Epithelial cell of proximal tubule (primary cell): Measurements from ENCODE around the gene CEL. TPM values are rescaled to one million over a fixed set of nuclear protein-coding genes. Genes with fewer than 3 reads are reported as not detected.
"Not testable (repeated sequence)": the region's sequence is repeated elsewhere in the genome, so short reads cannot be mapped to it uniquely, and the experiment has no call there.

Source experiments
- DNase-seq: peaks from one replicate; pipeline ENCODE4 v3.0.0-alpha.2; 2011; ENCODE audit warnings: low read depth
- H3K4me3 ChIP-seq: 2 replicates; pipeline ENCODE4 v1.5.1; 2011; ENCODE audit warnings: low read depth, mild to moderate bottlenecking, low read length
- total RNA-seq: library from RNA; depleted of rRNA; stranded (reverse); fragments of >200 nt; gene quantifications from 2 replicates; pipeline ENCODE4 v1.2.3, GENCODE V29; 2015
- TF ChIP-seq, protein P1 (sequence below): conservative IDR thresholded peaks from 2 replicates; pipeline ENCODE4 v1.5.1; 2012; ENCODE audit warnings: low read depth, mild to moderate bottlenecking, low read length

Gene CEL
- total RNA-seq, 1 donor from 2014 or later, result 0.58 TPM

GRCh38 chr9:133063500-133064231 lies 1.9 kb downstream of the CEL start:
- TF ChIP-seq, protein P1, sequence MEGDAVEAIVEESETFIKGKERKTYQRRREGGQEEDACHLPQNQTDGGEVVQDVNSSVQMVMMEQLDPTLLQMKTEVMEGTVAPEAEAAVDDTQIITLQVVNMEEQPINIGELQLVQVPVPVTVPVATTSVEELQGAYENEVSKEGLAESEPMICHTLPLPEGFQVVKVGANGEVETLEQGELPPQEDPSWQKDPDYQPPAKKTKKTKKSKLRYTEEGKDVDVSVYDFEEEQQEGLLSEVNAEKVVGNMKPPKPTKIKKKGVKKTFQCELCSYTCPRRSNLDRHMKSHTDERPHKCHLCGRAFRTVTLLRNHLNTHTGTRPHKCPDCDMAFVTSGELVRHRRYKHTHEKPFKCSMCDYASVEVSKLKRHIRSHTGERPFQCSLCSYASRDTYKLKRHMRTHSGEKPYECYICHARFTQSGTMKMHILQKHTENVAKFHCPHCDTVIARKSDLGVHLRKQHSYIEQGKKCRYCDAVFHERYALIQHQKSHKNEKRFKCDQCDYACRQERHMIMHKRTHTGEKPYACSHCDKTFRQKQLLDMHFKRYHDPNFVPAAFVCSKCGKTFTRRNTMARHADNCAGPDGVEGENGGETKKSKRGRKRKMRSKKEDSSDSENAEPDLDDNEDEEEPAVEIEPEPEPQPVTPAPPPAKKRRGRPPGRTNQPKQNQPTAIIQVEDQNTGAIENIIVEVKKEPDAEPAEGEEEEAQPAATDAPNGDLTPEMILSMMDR, result no peak
- no peak overlapping the region for H3K4me3 ChIP-seq
- DNase-seq, result no peak

- TF ChIP-seq, protein P1, result no peak
- no peak overlapping the region for H3K4me3 ChIP-seq
- no peak for DNase-seq
Measured at GRCh38 chr9:133064241-133065069, 2.7 kb downstream of the CEL start.

GRCh38 chr9:133065070-133065388 lies 3.2 kb downstream of the CEL start:
- no peak for DNase-seq
- H3K4me3 ChIP-seq, result no peak overlapping the region
- TF ChIP-seq, protein P1, result no peak

GRCh38 chr9:133066181-133066983 lies 4.6 kb downstream of the CEL start:
- no peak overlapping the region for H3K4me3 ChIP-seq
- DNase-seq, result no peak
- TF ChIP-seq, protein P1, result no peak

DNA sequence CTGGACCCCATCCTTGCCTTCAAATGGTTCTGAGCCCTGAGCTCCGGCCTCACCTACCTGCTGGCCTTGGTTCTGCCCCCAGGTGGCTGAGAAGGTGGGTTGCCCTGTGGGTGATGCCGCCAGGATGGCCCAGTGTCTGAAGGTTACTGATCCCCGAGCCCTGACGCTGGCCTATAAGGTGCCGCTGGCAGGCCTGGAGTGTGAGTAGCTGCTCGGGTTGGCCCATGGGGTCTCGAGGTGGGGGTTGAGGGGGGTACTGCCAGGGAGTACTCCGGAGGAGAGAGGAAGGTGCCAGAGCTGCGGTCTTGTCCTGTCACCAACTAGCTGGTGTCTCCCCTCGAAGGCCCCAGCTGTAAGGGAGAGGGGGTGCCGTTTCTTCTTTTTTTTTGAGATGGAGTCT lies 5.2 kb downstream of the CEL start:
- no peak overlapping the region for H3K4me3 ChIP-seq
- no peak for DNase-seq

DNA sequence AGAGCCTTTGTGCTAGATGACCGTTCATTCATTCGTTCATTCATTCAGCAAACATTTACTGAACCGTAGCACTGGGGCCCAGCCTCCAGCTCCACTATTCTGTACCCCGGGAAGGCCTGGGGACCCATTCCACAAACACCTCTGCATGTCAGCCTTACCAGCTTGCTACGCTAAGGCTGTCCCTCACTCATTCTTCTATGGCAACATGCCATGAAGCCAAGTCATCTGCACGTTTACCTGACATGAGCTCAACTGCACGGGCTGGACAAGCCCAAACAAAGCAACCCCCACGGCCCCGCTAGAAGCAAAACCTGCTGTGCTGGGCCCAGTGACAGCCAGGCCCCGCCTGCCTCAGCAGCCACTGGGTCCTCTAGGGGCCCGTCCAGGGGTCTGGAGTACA lies 6.0 kb downstream of the CEL start:
- DNase-seq, result no peak
- TF ChIP-seq, protein P1, result no peak
- H3K4me3 ChIP-seq, result no peak overlapping the region

More for the DNA sequence above, 5.2 kb downstream of the CEL start:
- TF ChIP-seq, protein P1, result no peak

DNA sequence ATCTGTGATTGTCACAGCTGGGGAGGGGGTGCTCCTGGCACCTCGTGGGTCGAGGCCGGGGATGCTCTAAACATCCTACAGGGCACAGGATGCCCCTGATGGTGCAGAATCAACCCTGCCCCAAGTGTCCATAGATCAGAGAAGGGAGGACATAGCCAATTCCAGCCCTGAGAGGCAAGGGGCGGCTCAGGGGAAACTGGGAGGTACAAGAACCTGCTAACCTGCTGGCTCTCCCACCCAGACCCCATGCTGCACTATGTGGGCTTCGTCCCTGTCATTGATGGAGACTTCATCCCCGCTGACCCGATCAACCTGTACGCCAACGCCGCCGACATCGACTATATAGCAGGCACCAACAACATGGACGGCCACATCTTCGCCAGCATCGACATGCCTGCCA lies 6.7 kb downstream of the CEL start:
- H3K4me3 ChIP-seq, DNase-seq: not testable (repeated sequence)

GRCh38 chr9:133070500-133070961 lies 8.8 kb downstream of the CEL start:
- not testable (repeated sequence) for DNase-seq, H3K4me3 ChIP-seq

DNA sequence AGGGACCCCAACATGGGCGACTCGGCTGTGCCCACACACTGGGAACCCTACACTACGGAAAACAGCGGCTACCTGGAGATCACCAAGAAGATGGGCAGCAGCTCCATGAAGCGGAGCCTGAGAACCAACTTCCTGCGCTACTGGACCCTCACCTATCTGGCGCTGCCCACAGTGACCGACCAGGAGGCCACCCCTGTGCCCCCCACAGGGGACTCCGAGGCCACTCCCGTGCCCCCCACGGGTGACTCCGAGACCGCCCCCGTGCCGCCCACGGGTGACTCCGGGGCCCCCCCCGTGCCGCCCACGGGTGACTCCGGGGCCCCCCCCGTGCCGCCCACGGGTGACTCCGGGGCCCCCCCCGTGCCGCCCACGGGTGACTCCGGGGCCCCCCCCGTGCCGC lies 9.2 kb downstream of the CEL start:
- not testable (repeated sequence) for DNase-seq

More for the DNA sequence above, 9.2 kb downstream of the CEL start:
- not testable (repeated sequence) for H3K4me3 ChIP-seq
